ENCODE data around the gene DHX15. TPM values are rescaled to one million over a fixed set of nuclear protein-coding genes. Genes with fewer than 3 reads are reported as not detected.

The DHX15 gene
- total and polyA plus RNA-seq, 5 donors = 37.8 to 78.6 (median 64.1) TPM

- H3K27ac ChIP-seq (ENCODE audit: low read length) = no peak overlapping the region
- 18% methylated on average over 5 of the region's 5 CpGs for WGBS
- no peaks in the 10 kb centered on the region for H3K27me3 ChIP-seq (ENCODE audit: control insufficient read depth, insufficient read depth)
- no peaks in the 10 kb centered on the region for H3K9me3 ChIP-seq (ENCODE audit: control insufficient read depth, low read length)
- ATAC-seq (peak in 1 of 2 donors; percentile 20), DNase-seq (peak; percentile 39 to 58 (median 41))
- no peak overlapping the region for H3K4me3 ChIP-seq (ENCODE audit: low read length)
- H3K4me1 ChIP-seq (ENCODE audit: control insufficient read depth, insufficient read depth, low read length) = no peaks in the 10 kb centered on the region
- intact Hi-C loops (cut with DNase I) = no loop called here
These were observed 106.4 kb downstream of the DHX15 start for GRCh38 chr4:24477919-24478318.

Small RNA genes lying within 50 kb of the gene (microRNA-seq; reads per million reads assigned to microRNA genes)
- gene MIR573 = 0 to 0.42 reads per million in 2 donors

Other genes with a start within 250 kb of the DHX15 start
- 100 to 1,000 TPM in 1 of 4 donors, 10 to 100 TPM in 3; 61.2 to 129 (median 80.9) TPM for gene SOD3, start 211.0 kb upstream of the DHX15 start, total RNA-seq
- gene SOD3, start 211.0 kb upstream of the DHX15 start, polyA plus RNA-seq = 59.2 TPM

All from right cardiac atrium (tissue), 5 donors.